ENCODE results near the gene TAF5.
"Not testable (repeated sequence)": the region's sequence is repeated elsewhere in the genome, so short reads cannot be mapped to it uniquely, and the experiment has no call there.

TAF5 gene

DNA sequence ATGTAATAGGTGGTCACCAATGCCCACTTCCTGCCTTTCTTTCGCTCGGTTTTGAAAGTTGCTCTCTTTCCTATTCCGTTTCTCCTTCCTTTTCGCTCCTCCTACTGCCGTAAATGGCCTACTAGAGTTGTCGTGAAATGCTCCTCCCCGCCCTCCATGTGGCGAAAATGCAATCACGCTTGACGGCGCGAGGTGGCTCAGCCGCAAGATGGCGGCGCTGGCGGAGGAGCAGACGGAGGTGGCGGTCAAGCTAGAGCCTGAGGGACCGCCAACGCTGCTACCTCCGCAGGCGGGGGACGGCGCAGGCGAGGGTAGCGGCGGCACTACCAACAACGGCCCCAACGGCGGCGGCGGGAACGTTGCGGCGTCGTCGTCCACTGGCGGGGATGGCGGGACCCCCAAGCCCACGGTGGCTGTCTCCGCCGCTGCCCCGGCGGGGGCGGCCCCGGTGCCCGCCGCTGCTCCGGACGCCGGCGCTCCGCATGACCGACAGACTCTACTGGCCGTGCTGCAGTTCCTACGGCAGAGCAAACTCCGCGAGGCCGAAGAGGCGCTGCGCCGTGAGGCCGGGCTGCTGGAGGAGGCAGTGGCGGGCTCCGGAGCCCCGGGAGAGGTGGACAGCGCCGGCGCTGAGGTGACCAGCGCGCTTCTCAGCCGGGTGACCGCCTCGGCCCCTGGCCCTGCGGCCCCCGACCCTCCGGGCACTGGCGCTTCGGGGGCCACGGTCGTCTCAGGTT, at the start of gene TAF5:
Gene TAF5, plus strand, starts transcription at position 195 of the 737 bp plus-strand sequence. Its CDS starts 14 bp downstream, at position 209.
- peak; percentile 87 to 92 for DNase-seq

DNA sequence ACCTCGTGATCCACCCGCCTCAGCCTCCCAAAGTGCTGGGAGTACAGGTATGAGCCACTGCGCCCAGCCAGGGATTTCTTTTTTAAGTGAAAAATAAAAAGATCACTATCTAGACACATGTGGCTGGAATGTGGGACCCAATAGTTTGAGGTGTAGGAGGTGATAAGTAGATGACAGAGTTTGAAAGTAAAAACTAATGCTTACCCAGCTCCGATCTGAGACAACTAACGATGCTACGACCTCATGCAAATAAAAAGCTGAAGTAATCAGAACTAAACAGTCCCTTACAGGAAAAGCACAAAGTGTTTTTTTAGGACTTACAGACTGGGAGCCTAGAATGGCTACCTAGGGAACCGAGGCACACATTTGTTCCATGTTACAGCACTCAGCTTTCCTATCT, 39.9 kb upstream of the TAF5 start:
- no peak for DNase-seq

DNA sequence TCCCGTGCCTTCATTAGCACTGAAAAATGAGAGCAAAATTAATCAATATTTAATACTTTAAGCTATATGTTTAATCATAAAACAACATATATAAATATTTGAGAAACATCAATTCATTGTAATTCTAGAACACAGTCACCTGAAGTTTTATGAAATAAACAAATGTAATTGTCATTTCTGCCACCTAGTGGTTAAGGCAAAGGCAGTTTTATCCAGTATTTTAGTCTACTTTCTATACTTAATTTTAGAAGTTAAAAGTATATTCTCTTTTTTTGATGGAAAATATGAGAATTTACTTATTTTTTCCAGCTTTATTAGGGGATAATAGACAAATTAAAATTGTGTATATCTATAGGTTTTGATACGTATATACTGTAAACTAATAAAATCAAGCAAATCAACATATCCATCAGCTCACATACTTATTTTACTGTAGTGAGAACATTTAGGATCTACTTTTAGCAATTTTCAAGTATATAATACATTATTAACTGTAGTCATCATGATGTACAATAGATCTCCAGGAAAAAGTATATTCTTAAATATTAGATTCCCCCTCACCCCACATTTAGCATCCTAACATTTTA, 33.7 kb upstream of the TAF5 start:
- DNase-seq: no peak

DNA sequence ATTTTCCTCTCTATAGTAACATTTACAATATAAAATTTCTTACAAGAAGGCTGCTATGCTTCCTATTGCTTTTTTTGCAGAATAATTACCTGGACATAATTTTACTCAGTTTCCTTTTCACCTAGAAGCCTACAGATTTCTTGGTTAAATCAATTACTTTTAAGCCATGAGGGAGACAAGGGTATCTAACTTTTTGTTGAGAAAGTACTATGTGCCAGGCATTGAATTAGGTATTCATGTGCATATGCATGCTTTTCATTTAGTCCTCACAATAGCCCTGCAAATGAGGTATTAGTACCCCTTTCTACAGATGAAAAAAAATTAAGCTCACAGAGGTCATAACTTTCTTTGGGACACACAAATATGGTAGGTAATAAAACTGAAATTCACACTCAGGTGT, 33.2 kb upstream of the TAF5 start:
- DNase-seq: no peak

DNA sequence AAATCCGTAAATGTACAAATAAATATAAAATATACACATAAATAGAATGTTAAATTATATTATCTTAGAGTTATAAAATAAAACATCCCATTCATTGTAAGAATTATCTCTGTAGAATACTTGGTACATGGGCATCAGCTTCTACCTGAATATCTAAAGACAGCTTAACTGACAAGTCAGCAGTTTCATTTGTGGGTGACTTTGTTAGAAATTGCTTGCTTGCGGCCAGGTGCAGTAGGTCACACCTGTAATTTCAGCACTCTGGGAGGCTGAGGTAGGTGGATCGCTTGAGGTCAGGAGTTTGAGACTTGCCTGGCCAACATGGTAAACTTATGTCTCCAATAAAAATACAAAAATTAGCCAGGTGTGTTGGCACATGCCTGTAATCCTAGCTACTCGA, 31.4 kb upstream of the TAF5 start:
- DNase-seq: no peak

DNA sequence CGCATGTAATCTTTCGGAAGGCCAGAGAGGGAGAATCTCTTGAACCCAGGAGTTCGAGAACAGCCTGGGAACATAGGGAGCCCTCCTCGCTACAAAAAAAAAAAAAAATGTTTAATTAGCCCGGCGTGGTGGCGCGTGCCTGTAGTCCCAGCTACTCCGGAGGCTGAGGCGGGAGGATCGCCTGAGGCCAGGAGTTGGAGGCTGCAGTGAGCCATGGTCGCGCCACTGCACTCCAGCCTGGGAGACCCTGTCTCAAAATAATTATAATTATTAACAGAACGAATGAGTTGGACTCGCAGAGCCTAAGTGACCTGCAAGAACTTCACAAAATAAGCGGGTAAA, 17.6 kb upstream of the TAF5 start:
- no peak for DNase-seq

DNA sequence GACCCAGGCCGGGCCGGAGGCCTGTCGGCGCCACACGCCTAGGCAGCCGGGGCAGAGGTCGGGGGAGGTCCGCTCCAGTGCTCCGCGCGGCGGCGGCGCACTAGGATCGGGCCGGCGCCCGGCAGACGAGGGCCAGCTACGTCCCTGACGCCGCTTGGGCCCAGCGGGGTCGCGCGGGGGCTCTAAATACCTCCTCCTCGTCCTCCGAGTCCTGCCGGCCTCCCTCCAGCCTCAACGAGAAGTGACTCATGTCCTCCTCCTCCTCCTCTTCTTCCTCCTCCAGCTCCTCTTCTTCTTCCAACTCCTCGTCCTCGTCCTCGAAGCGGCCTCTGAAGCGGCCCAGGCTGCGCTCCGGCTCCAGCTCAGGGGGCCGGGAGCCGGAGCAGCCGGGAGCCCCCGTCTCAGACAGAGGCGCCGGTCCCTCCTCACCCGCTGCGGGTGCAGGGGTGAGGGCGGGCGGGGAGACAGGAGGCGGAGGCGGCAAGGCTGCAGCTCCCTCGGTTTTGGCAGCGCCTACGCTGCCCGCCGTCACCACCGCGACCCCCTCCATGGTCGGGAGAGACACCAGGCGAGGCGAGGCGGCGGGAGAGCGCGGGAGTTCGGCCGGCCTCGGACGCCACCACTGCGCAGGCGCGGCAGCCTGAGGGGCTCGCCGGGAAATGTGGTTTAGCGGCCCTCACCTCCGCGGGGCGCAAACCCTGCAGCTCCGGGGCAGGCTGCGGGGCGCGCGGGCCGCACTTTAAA, 17.1 kb upstream of the TAF5 start, which contains the start of gene PCGF6:
Gene PCGF6, minus strand, starts transcription at position 624 of the 744 bp plus-strand sequence. Its CDS starts 74 bp downstream, at position 550.
- DNase-seq: peak; percentile 72 to 77

DNA sequence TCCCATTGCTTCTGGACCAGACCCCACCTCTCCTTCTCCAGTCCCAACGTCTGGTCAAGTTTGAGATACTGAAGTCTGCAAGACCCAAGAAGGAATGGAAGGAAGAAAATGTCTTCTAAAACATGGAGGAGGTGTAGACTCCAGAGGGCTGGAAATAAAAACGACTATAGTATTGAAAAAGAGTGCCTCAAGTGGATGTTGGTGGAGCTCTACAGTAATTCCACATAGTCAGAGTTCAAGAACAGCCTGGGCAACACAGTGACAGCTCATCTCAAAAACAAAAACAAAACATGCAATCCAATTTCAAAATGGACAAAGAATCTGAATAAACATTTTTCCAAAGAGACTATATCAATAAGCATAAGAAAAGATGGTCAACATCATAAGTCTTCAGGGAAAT, 14.5 kb upstream of the TAF5 start:
- DNase-seq: no peak

DNA sequence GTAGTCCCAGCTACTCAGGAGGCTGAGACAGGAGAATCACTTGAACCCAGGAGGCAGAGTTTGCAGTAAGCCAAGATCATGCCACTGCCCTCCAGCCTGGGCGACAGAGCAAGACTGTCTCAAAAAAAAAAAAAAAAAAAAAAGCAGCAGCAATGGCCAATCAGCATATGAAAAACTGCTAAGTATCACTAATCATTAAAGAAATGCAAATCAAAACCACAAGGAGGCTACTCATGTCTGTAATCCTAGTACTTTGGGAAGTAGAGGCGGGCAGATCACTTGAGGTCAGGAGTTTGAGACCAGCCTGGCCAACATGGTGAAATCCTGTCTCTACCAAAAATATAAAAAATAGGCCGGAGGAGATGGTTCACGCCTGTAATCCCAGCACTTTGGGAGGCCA, 13.2 kb upstream of the TAF5 start:
- not testable (repeated sequence) for DNase-seq

DNA sequence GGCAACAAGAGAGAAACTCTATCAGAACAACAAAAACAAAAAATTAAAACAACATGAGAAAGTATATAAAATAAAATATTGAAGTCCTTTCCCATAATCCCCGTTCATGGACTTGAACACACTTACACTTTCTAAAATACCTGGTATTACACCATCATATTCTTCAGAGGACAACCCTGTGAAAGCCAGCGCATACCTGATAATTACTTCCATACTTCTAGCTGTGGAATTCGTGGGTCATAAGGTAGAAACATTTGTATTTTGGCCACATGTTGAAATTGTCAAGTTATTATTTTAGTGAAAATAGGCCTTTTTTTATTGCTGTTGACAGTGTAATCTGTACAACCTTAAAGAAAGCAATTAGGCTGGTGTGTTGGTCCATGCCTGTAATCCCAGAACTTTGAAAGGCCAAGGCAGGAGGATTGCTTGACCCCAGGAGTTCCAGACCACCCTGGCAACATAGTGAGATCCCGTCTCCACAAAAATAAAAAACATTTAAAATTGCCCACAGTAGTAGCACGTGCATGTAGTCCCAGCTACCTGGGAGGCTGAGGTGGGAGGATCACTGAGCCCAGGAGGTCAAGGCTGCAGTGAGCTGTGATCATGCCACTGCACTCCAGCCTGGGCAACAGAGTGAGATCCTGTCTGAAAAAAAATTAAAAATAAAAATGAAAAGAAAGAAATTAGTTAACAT, 11.7 kb upstream of the TAF5 start:
- no peak for DNase-seq

DNA sequence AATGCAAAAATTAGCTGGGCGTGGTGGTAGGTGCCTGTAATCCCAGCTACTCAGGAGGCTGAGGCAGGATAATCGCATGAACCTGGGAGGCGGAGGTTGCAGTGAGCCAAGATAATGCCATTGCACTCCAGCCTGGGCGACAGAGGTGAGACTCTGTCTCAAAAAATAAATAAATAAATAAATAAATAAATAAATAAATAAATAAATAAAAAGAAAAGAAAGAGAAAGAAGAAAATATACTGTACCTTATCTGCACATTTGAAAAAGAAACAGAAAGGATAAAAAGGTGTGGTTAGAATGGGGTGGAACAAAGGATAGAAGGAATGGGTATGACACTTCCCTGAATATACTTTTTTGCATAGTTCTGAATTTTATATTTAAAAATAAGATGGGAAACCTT, 8.3 kb upstream of the TAF5 start:
- DNase-seq: not testable (repeated sequence)

DNA sequence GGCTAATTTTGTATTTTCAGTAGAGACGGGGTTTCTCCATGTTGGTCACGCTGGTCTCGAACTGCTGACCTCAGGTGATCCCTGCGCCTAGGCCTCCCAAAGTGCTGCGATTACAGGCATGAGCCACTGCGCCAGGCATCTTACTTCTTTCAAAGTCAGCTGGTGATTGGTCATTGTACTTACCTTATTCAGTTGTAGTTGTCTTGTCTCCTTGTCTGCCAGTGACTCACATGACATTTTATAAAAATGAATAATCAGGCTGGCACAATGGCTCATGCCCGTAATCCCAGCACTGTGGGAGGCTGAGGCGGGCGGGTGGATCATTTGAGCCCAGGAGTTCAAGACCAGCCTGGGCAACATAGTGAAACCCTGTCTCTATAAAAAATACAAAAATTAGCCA, 7.0 kb upstream of the TAF5 start:
- not testable (repeated sequence) for DNase-seq

DNA sequence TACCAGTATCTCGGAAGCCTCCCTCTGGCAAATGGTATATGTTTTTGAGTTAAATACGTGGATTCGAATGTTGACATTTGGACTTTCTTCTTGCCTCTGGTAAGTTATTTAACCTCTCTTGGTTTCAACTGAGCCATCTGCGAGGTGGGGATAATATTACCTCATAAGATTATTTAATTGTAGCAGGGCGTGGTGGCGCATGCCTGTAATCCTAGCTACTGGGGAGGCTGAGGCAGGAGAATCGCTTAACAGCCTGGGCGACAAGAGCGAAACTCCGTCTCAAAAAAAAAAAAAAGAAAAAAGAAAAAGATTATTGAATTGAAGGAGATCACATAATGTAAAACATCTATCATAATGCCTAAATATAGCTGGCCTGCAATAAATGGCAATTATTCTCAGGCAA, 396 bp upstream of the TAF5 start:
- DNase-seq: no peak

DNA sequence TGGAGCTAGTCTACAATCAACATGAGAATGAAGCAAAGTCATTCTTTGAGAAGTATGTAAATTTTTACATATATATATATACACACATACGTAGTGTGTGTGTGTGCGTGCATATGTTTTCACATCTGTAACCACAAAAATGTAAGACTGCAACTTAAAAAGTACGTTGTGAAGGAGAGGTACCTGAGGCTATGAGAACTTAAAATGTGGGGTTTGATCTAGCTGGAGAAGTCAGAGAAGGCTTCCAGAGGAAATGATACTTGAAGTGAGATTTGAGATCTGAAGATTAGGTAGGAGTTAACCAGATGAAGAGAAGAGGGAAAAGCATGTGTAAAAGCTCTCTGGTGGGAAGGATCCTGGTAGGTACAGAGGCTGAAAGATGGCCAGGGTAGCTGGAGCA, 5.8 kb downstream of the TAF5 start:
- DNase-seq: no peak

DNA sequence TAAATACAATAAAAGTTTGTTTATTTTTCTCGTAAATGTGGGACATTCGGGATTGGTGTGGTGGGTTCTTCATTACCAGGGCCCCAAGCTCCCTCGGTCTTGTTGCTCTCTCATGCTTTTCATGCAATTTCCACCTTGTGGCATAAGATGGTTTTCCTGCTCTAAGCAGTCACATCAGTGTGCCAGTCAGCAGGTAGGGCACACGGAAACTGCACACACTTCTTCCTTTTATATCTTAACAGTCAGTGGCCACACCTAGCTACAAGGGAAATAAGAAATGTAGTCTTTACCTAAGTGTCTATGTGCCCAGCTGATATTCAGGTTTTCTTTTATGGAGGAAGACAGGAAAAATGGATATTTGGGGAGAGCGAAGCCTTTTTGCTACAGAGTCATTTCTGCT, 6.5 kb downstream of the TAF5 start:
- DNase-seq: no peak

DNA sequence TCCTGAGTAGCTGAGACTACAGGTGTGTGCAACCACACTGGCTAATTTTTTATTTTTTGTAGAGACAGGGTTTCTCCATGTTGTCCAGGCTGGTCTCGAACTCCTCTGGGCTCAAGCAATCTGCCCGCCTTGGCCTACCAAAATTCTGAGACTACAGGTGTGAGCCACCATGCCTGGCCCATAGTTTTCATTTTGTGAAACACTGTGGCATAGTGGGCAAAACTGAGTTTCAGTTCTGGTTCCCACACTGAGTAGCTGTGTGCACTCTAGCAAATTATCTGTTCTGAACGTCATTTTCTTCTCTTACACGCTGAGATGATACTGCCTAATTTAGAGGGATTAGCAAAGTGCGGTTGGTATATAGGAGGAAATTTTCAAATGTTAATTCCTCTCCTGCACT, 15.0 kb downstream of the TAF5 start:
- DNase-seq: no peak

DNA sequence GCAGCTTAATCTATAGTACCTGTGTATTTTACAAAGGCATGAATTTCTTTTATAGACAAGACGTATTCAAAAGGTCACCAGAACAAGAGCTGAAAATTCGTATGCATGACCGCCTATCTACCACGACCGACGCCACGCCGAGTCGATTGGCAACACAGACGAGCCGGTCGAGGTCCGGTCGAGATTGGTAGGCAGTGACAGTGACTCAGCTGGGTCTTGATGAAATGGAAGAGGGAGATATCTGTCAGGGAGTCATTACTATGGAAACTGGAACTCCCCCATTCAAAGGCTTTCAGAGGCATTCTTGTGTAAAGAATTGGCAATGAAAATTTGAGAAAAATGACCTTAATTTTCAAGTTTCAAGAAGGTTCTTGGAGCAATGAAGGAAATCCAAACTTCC, 26.4 kb downstream of the TAF5 start:
- DNase-seq: no peak

DNA sequence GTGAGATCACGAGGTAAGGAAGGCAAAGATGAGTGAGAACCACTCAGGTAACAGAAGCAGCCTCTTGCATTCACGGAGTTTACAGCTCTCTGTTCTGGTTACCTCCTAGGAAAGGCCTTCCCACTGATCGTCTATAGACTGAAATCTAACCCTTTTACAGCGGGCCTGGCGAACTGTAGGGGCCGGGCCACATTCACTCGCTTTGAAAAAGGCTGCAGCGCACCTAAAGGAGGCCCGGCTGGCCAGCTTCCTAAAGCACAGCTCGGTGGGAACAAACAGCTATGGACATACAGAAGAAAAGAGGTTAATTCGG, 27.9 kb downstream of the TAF5 start:
- no peak for DNase-seq

DNA sequence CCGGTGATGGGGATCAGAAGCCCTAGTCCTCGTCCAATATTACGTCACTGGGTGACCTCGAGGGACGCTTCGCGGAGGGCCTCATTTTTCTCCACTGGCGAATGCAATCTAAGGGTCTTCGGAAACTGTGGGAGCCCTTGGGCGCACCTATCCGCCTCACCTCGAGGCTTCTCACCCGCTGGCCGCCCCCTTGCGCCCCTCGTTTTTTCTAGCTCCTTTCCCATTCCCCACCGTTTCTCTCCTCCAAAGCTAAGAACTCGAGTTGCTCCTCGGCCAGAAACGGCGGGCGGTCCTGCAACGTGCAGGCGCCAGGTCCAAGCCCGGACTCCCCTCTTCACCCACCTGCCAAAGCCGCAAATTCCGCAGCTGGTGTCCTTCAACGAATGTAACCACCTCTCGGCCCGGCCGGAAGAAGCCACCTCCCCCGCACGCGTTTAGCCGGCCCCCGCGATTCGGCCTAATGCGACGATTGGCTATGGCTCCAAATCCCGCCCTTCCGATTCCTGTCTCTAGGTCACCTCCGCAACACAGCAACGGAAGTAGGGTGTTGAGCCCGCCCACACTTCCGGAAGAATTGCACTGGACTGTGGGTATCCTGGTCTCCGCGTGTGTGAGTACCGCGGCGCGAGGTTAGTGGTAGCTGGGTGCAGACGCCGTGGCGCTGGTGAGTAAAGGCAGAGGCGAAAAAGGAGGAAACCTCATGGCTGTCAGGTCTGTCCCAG, 28.5 kb downstream of the TAF5 start, which contains the start of the genes ATP5MK and PDCD11:
Gene ATP5MK, minus strand, starts transcription at position 409 of the 722 bp plus-strand sequence. CDS start 4,018 bp downstream, outside the sequence.
Gene PDCD11, plus strand, starts transcription at position 560 of the 722 bp plus-strand sequence. CDS start 1,801 bp downstream, outside the sequence.
- DNase-seq: peak; percentile 90 to 97

DNA sequence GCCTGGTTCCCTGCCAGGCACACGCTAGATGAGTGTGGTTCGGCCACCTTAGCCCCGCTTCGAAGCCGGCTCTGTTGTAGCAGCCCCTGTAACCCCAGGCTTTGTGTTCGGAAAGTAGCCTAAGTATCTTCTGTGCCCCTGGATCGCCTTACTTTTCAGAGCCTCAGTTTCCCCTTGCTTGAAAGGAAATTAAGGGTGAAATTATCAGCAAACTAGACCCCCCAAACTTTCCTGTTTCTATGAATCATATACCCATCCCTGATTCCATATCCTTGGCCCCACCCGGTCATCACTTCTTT, 29.0 kb downstream of the TAF5 start:
- no peak for DNase-seq

DNA sequence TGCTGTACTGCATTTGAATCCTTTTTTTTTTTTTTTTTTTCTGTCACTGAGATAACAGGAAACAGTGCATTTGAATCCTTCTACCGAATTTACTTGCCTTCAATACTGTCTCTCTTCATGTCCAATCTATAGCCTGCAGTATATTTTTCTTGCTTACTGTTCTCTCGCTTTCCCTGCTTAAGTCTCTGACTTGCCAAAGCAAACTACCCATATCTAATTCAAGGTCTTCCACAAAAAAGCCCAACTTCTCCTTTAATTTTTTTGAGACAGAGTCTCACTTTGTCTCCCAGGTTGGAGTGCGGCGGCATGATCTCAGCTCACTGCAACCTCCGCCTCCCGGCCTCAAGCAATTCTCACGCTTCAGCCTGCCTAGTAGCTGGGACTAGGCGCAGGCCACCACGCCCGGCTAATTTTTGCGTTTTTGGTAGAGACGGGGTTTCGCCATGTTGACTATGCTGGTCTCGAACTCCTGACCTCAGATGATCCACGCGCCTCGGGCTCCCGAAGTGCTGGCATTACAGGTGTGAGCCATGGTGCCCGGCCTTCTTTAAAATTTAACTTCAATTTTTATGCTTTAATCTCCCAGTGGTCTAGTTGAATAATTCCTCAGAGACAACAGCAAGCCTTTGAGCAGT, 29.5 kb downstream of the TAF5 start:
- no peak for DNase-seq

DNA sequence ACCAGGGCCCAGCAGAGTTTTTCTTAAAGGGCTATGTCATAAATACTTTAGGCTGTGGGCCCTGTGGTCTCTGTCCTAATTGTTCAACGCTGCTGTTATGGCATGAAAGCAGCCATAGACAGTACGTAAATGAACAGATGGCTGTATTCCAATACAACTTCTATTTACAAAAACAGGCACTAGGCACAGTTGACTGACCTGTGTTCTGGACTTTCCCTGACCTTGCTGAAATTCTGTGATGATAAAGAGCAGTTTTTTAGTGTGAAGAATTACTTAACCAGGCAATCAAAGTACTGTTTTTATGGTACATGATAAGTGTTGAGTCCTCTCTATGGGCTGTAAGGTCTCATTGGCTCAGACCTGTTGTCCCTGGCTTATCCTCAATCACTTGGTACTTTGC, 45.8 kb downstream of the TAF5 start:
- DNase-seq: no peak
